HG02798 (cell line): ENCODE results near the gene ABCA13.

Experiments used
- ATAC-seq: cut with Tn5 transposase; IDR thresholded peaks from one replicate; pipeline ENCODE4 v1.9.1; 2021; ENCODE audit warnings: mild to moderate bottlenecking; ENCODE audit not compliant: unreplicated experiment, poor library complexity

ABCA13 gene

GRCh38 chr7:48289656-48290055, 118.4 kb downstream of the ABCA13 start:
- no peak for ATAC-seq

- ATAC-seq: no peak
Measured at GRCh38 chr7:48292949-48293348, 121.7 kb downstream of the ABCA13 start.

GRCh38 chr7:48295296-48295971, 124.2 kb downstream of the ABCA13 start:
- ATAC-seq: no peak

- ATAC-seq: no peak
Measured at GRCh38 chr7:48296966-48297365, 125.7 kb downstream of the ABCA13 start.

- ATAC-seq: peak; percentile 63
Measured at GRCh38 chr7:48298779-48299178, 127.5 kb downstream of the ABCA13 start.

- peak; percentile 91 for ATAC-seq
Measured at GRCh38 chr7:48299580-48300169, 128.4 kb downstream of the ABCA13 start.

- no peak for ATAC-seq
Measured at GRCh38 chr7:48300301-48300700, 129.0 kb downstream of the ABCA13 start.

- no peak for ATAC-seq
Measured at GRCh38 chr7:48301201-48301600, 129.9 kb downstream of the ABCA13 start.

- no peak for ATAC-seq
Measured at GRCh38 chr7:48304641-48305040, 133.4 kb downstream of the ABCA13 start.

GRCh38 chr7:48305661-48306060, 134.4 kb downstream of the ABCA13 start:
- ATAC-seq: no peak

- no peak for ATAC-seq
Measured at GRCh38 chr7:48307041-48307714, 135.9 kb downstream of the ABCA13 start.

GRCh38 chr7:48309720-48310119, 138.5 kb downstream of the ABCA13 start:
- ATAC-seq: no peak

- ATAC-seq: no peak
Measured at GRCh38 chr7:48311464-48312100, 140.3 kb downstream of the ABCA13 start.

GRCh38 chr7:48312151-48312550, 140.9 kb downstream of the ABCA13 start:
- no peak for ATAC-seq

- ATAC-seq: no peak
Measured at GRCh38 chr7:48316768-48317167, 145.5 kb downstream of the ABCA13 start.

- no peak for ATAC-seq
Measured at GRCh38 chr7:48317360-48317759, 146.1 kb downstream of the ABCA13 start.

- ATAC-seq: no peak
Measured at GRCh38 chr7:48321319-48322010, 150.2 kb downstream of the ABCA13 start.

GRCh38 chr7:48337012-48337621, 165.9 kb downstream of the ABCA13 start:
- no peak for ATAC-seq

GRCh38 chr7:48337781-48338180, 166.5 kb downstream of the ABCA13 start:
- no peak for ATAC-seq

- ATAC-seq: no peak
Measured at GRCh38 chr7:48347230-48347825, 176.1 kb downstream of the ABCA13 start.
